Breast epithelium (tissue), 4 donors: Measurements from ENCODE around the gene STAM2. TPM values are rescaled to one million over a fixed set of nuclear protein-coding genes. Genes with fewer than 3 reads are reported as not detected.

Source experiments
- DNase-seq, 2 donors: peaks; one replicate each; pipeline ENCODE4 v3.0.0-alpha.2; 2019; ENCODE audit warnings: low spot score in 2 of 2
- H3K27ac ChIP-seq, 2 donors: fragments of 200-600 bp; sonication (generic) in 1 of 2; one replicate each; pipeline ENCODE4 v1.5.1; 2016 to 2019; ENCODE audit warnings: mild to moderate bottlenecking in 1 of 2
- H3K27me3 ChIP-seq, 2 donors: fragments of 200-600 bp; sonication (generic) in 1 of 2; one replicate each; pipeline versions ENCODE4 v1.5.1 to v1.6.0; 2017 to 2019; ENCODE audit warnings: control low read depth in 1 of 2, mild to moderate bottlenecking in 1 of 2
- H3K36me3 ChIP-seq: fragments of 200-600 bp; one replicate; pipeline ENCODE4 v1.5.1; 2019
- H3K4me1 ChIP-seq, 2 donors: fragments of 200-600 bp; sonication (generic); one replicate each; pipeline ENCODE4 v1.5.1; 2016 to 2019; ENCODE audit warnings: control low read depth in 1 of 2
- H3K4me3 ChIP-seq, 3 donors: fragments of 200-600 bp; sonication (generic); 1 replicate in 2 of 3; 2 replicates in 1 of 3; pipeline ENCODE4 v1.5.1; 2016 to 2019; ENCODE audit warnings: mild to moderate bottlenecking in 3 of 3, moderate library complexity in 2 of 3
- H3K9me3 ChIP-seq, 2 donors: fragments of 200-600 bp; sonication (generic) in 1 of 2; one replicate each; pipeline ENCODE4 v1.5.1; 2016 to 2019; ENCODE audit warnings: control low read depth in 1 of 2
- POLR2A ChIP-seq: fragments of 450-650 bp; IDR thresholded peaks from one replicate; pipeline ENCODE4 v1.6.1; 2016; ENCODE audit warnings: antibody characterized with exemption, mild to moderate bottlenecking, moderate library complexity
- POLR2AphosphoS5 ChIP-seq, 3 donors: sonication (generic); formaldehyde crosslinking; IDR thresholded peaks; one replicate each; pipeline ENCODE4 v1.6.1; 2017; ENCODE audit warnings: antibody characterized with exemption in 3 of 3
- intact Hi-C: fragments of 100-400 bp; cut with DNase I; formaldehyde crosslinking; loops from one replicate; pipeline ENCODE4 v1.15.1; 2023; ENCODE audit warnings: low total_unique reads
- total RNA-seq, 3 donors: library from RNA; depleted of rRNA; stranded (reverse); fragments of >200 nt; gene quantifications; one replicate each; pipeline ENCODE4 v1.1.0, GENCODE V29; 2016
- TF ChIP-seq, protein P1 (sequence below), 3 donors: fragments of 450-650 bp; IDR thresholded peaks; one replicate each; pipeline ENCODE4 v1.5.1; 2016 to 2017; ENCODE audit warnings: antibody characterized with exemption in 3 of 3, mild to moderate bottlenecking in 3 of 3, moderate library complexity in 3 of 3

Gene STAM2
- total RNA-seq, 3 donors from 2014 or later, result 31.4 to 73.8 (median 44.6) TPM

DNA sequence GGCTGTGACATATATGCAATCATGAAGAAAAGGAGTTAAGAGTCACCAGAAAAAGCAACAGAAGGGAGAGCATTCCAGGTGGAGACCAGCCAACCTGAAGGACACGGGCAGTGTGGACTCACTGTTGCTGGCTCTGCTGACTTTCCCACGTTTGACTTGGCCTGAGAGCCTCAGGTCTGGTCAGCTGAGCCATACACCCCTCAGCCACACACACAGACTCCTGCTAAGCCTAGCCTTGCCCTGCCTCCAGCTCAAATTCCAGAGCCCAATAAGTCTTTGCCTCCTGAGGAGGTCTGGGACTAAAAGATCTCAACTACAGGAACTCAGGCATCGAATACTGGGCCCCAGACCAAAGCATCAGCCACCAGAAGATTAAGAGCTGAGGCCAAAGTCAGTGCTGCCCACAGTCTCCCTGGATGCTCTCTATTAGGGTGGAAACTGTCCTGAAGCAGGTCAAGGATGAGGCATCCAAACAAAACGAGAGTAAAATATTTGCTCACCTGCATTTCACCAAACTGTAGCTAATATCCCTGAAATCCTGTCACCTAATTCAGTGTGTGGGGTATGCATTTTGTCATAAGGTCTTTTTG, 100.0 kb downstream of the STAM2 start:
- no peaks in the 10 kb centered on the region for H3K4me1 ChIP-seq
- H3K27ac ChIP-seq, result no peak overlapping the region
- TF ChIP-seq, protein P1, sequence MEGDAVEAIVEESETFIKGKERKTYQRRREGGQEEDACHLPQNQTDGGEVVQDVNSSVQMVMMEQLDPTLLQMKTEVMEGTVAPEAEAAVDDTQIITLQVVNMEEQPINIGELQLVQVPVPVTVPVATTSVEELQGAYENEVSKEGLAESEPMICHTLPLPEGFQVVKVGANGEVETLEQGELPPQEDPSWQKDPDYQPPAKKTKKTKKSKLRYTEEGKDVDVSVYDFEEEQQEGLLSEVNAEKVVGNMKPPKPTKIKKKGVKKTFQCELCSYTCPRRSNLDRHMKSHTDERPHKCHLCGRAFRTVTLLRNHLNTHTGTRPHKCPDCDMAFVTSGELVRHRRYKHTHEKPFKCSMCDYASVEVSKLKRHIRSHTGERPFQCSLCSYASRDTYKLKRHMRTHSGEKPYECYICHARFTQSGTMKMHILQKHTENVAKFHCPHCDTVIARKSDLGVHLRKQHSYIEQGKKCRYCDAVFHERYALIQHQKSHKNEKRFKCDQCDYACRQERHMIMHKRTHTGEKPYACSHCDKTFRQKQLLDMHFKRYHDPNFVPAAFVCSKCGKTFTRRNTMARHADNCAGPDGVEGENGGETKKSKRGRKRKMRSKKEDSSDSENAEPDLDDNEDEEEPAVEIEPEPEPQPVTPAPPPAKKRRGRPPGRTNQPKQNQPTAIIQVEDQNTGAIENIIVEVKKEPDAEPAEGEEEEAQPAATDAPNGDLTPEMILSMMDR (IDR thresholded peaks at IDR 0.05), result no peak
- DNase-seq, result no peak
- H3K27me3 ChIP-seq, result no peaks in the 10 kb centered on the region
- H3K9me3 ChIP-seq, result no peaks in the 10 kb centered on the region
- H3K4me3 ChIP-seq, result no peak overlapping the region
- intact Hi-C loops, result no loop called here
- H3K36me3 ChIP-seq, result no peaks in the 10 kb centered on the region

DNA sequence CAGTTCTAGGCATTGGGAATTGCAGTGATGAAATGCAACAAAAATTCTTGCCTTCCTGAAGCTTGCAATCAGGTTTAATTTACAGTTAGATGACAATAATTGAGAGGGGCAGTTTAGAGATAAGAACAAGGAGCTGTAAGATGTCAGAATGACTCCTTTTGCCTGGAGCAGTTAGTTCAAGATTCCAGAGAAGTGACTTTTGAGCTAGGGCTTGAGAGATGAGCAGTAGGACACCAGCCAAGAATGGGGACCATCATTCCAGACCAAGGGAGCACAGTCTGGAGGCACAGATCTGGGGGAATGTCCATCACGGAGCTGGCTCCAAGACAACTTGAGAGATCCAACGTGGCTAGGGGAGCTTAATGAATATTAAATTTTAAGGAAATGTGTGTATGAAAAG, 103.6 kb downstream of the STAM2 start:
- Histone ChIP-seq H3K36me3 (no peaks in the 10 kb centered on the region), H3K9me3 (no peaks in the 10 kb centered on the region), H3K27me3 (no peaks in the 10 kb centered on the region), H3K4me3 (no peak overlapping the region), H3K4me1 (no peaks in the 10 kb centered on the region), H3K27ac (no peak overlapping the region)
- intact Hi-C loops, result no loop called here
- DNase-seq, result no peak
- TF ChIP-seq POLR2AphosphoS5 (IDR thresholded peaks at IDR 0.05), result no peak
- no peak for TF ChIP-seq POLR2A
- TF ChIP-seq, protein P1 (IDR thresholded peaks at IDR 0.05), result no peak

DNA sequence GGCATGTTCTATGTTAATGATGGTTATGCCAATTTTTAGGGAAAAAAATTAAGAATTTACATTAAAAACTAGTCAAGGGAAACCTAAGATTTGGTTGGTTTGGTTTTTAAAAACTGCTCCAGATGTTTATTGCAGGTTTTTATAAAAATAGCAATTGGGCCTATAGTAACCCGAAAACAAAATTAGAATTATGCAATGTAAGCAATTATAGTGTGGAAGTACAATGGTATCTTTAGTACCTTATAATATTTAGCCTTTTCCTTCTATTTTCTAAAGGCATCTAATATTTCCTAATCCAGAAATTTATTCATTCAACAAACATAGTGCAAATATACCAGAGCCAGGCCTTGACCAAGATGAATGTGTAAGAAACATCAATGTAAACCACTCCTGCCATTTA, 104.0 kb downstream of the STAM2 start:
- Histone ChIP-seq H3K27me3 (no peaks in the 10 kb centered on the region), H3K4me1 (no peaks in the 10 kb centered on the region), H3K27ac (no peak overlapping the region), H3K4me3 (no peak overlapping the region), H3K9me3 (no peaks in the 10 kb centered on the region), H3K36me3 (no peaks in the 10 kb centered on the region)
- intact Hi-C loops, result no loop called here
- TF ChIP-seq POLR2AphosphoS5 (IDR thresholded peaks at IDR 0.05) (no peak), POLR2A (no peak)
- TF ChIP-seq, protein P1 (IDR thresholded peaks at IDR 0.05), result no peak
- no peak for DNase-seq

DNA sequence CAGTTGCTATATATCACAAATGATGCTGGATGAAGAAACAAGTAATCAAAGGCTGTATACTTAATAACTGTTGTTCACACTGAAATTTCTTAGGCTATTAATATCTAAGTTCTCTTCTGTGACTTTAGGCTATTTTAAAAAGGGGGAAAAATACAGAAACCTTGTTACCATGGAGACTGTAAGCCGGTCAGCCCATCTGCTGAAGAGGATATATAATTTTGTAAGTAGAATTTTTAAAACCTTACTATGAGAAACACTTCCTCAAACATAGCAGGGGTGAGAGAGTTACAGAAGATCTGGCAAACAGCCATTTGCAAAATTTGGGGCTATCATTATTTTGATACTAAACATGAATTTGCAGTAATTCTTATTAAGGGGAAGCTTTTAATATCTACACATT, 104.5 kb downstream of the STAM2 start:
- no peak for TF ChIP-seq POLR2A
- TF ChIP-seq, protein P1 (IDR thresholded peaks at IDR 0.05), result no peak
- no peak for TF ChIP-seq POLR2AphosphoS5 (IDR thresholded peaks at IDR 0.05)
- H3K36me3 ChIP-seq, result no peaks in the 10 kb centered on the region
- H3K4me3 ChIP-seq, result no peak overlapping the region
- H3K27ac ChIP-seq, result no peak overlapping the region
- H3K4me1 ChIP-seq, result no peaks in the 10 kb centered on the region
- intact Hi-C loops, result no loop called here
- no peak for DNase-seq
- no peaks in the 10 kb centered on the region for H3K27me3 ChIP-seq
- H3K9me3 ChIP-seq, result no peaks in the 10 kb centered on the region

DNA sequence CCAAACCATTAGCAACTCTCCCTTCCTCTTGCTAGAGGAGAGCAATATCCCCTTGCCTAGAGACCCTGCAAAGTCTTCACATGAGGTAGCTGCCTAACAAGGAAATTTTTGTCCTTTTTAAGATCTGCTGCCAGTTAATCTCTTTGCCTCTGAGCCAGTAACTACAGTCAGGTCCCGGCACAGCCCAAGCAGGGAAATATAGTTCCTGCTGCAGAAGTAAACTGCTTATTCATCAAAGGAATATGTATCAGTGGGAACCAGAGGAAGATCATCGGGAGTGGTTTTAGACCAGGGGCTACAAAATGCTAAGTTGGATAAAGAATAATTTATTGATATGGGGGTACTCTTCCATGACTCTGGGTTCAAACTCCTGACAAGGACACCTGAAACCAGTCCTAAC, 107.3 kb downstream of the STAM2 start:
- intact Hi-C loops, result no loop called here
- no peaks in the 10 kb centered on the region for H3K36me3 ChIP-seq
- no peak for DNase-seq
- no peaks in the 10 kb centered on the region for H3K27me3 ChIP-seq
- H3K27ac ChIP-seq, result no peak overlapping the region
- H3K4me1 ChIP-seq, result peaks cover 0 to 5% of the 10 kb centered on the region in 2 donors
- TF ChIP-seq, protein P1 (IDR thresholded peaks at IDR 0.05), result no peak
- TF ChIP-seq POLR2A, result no peak
- H3K4me3 ChIP-seq, result no peak overlapping the region
- no peaks in the 10 kb centered on the region for H3K9me3 ChIP-seq
